Measurements from ENCODE around the gene BYSL. TPM values are rescaled to one million over a fixed set of nuclear protein-coding genes. Genes with fewer than 3 reads are reported as not detected.
"Not testable (repeated sequence)": the region's sequence is repeated elsewhere in the genome, so short reads cannot be mapped to it uniquely, and the experiment has no call there.

The BYSL gene
- total RNA-seq, 1 donor from 2014 or later, result 39.5 TPM

GRCh38 chr6:41941280-41942066, 20.2 kb downstream of the BYSL start, which contains the start of gene CCND3:
Gene CCND3 (minus strand): TSS chr6:41941808. CDS start chr6:41941649, 159 bp downstream.
- intact Hi-C loops (cut with micrococcal nuclease), result loop anchor here (1.0 kb wide), 1 partner anchor 20 kb away; the partner anchor contains the start of genes BYSL and MED20

- intact Hi-C loops (cut with micrococcal nuclease), result no loop called here
Measured at GRCh38 chr6:41942067-41942851, 21.0 kb downstream of the BYSL start.

- intact Hi-C loops (cut with micrococcal nuclease), result not testable (repeated sequence)
Measured at GRCh38 chr6:41942882-41943281, 21.6 kb downstream of the BYSL start.

GRCh38 chr6:41943456-41943855, 22.2 kb downstream of the BYSL start:
- intact Hi-C loops (cut with micrococcal nuclease), result no loop called here

GRCh38 chr6:41947581-41948220, 26.4 kb downstream of the BYSL start:
- intact Hi-C loops (cut with micrococcal nuclease), result no loop called here

- intact Hi-C loops (cut with micrococcal nuclease), result no loop called here
Measured at GRCh38 chr6:41954668-41955067, 33.4 kb downstream of the BYSL start.

- intact Hi-C loops (cut with micrococcal nuclease), result no loop called here
Measured at GRCh38 chr6:41955412-41955811, 34.1 kb downstream of the BYSL start.

GRCh38 chr6:41957117-41957516, 35.8 kb downstream of the BYSL start:
- intact Hi-C loops (cut with micrococcal nuclease), result no loop called here

- intact Hi-C loops (cut with micrococcal nuclease), result no loop called here
Measured at GRCh38 chr6:41958022-41958856, 36.9 kb downstream of the BYSL start.

GRCh38 chr6:41960028-41960427, 38.7 kb downstream of the BYSL start:
- intact Hi-C loops (cut with micrococcal nuclease), result no loop called here

GRCh38 chr6:41963371-41963770, 42.1 kb downstream of the BYSL start:
- intact Hi-C loops (cut with micrococcal nuclease), result no loop called here

- intact Hi-C loops (cut with micrococcal nuclease), result no loop called here
Measured at GRCh38 chr6:41964201-41964887, 43.0 kb downstream of the BYSL start.

- intact Hi-C loops (cut with micrococcal nuclease), result no loop called here
Measured at GRCh38 chr6:41965429-41966213, 44.3 kb downstream of the BYSL start.

- intact Hi-C loops (cut with micrococcal nuclease), result no loop called here
Measured at GRCh38 chr6:41966214-41966920, 45.1 kb downstream of the BYSL start.

- intact Hi-C loops (cut with micrococcal nuclease), result no loop called here
Measured at GRCh38 chr6:41966961-41967311, 45.6 kb downstream of the BYSL start.

- intact Hi-C loops (cut with micrococcal nuclease), result no loop called here
Measured at GRCh38 chr6:41967312-41968287, 46.3 kb downstream of the BYSL start.

GRCh38 chr6:41970436-41970846, 49.1 kb downstream of the BYSL start:
- intact Hi-C loops (cut with micrococcal nuclease), result no loop called here

- intact Hi-C loops (cut with micrococcal nuclease), result no loop called here
Measured at GRCh38 chr6:41972826-41973225, 51.5 kb downstream of the BYSL start.
